GM21360 (cell line): ENCODE results near the gene RPA1.
A peak's percentile ranks its signal among the peaks of the same experiment; 100 is the strongest.
"Not testable (repeated sequence)": the region's sequence is repeated elsewhere in the genome, so short reads cannot be mapped to it uniquely, and the experiment has no call there.

Source experiments
- ATAC-seq: cut with Tn5 transposase; IDR thresholded peaks from one replicate; pipeline ENCODE4 v1.9.1; 2021; ENCODE audit warnings: mild to moderate bottlenecking, moderate library complexity; ENCODE audit not compliant: unreplicated experiment

Gene RPA1

DNA sequence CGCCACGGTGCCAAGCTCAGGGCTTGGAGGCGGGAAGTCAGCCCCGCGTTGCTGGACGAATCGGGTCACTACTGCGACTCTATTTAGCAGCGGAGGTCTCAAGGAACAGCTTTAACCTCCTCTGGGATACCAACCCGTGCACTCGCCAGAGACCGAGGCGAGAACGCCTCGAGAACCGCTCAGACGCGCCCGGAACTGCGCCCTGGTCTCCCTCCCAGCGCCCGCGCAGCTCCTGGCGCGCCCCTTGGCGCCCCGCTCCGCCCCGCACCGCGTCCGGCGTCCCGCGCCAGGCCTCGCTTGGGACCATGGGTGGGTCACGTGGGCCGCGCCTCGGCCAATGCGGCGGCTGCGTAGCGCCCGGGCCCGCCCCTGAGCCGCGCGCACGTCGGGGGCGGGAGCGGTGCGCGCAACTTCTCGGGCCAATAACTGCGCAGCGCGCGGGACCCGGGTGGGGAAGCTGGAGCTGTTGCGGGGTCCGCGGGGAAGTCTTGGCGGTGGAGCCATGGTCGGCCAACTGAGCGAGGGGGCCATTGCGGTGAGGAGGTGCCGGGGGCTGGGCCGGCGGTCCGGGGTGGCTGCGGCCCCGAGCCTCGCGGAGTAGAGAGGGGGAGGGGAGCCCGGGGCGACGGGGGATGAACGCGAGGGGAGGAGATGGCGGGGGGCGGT, at the start of gene RPA1, which contains the start of gene SMYD4:
Gene RPA1, plus strand, starts transcription at position 414 of the 666 bp plus-strand sequence. Its CDS starts 89 bp downstream, at position 503.
Gene SMYD4, minus strand, starts transcription at position 311 of the 666 bp plus-strand sequence. CDS start 1,908 bp downstream, outside the sequence.
- peak; percentile 82 for ATAC-seq

DNA sequence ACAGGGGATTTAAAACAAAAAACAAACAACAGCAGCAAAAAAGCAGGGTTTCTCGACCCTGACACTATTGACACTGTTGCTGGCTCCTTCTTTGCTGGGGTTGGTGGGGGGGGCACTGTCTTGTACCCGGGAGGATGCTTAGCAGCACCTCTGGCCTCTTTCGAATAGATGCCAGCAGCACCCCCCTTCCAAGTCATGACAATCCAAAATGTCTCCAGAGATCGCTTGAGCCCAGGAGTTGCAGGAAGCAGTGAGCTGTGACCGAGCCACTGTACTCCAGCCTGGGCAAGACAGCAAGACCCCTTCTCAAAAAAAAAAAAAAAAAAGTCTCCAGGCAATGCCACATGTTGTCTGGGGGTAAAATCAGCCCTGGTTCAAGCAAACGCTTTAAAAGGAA, 47.6 kb upstream of the RPA1 start:
- no peak for ATAC-seq

DNA sequence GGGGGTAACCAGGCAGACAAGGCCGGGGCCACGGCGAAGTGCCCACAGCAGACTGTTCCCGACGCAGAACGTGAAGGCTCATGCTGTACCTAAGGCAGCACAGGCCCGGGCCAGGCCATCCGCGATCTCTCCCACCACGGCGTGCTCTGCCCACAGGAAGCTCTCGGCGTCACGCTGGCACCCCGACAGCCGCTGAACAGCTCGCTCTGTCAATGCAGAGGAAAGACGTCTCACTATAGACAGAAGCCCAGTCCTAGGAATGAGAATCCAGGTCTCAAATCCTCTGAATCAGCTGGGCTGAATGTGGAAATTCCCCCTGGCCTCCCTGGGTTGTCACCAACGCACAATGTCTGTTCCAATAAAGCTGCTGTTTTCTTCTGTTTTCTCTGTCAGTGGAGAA, 46.5 kb upstream of the RPA1 start:
- ATAC-seq: no peak

DNA sequence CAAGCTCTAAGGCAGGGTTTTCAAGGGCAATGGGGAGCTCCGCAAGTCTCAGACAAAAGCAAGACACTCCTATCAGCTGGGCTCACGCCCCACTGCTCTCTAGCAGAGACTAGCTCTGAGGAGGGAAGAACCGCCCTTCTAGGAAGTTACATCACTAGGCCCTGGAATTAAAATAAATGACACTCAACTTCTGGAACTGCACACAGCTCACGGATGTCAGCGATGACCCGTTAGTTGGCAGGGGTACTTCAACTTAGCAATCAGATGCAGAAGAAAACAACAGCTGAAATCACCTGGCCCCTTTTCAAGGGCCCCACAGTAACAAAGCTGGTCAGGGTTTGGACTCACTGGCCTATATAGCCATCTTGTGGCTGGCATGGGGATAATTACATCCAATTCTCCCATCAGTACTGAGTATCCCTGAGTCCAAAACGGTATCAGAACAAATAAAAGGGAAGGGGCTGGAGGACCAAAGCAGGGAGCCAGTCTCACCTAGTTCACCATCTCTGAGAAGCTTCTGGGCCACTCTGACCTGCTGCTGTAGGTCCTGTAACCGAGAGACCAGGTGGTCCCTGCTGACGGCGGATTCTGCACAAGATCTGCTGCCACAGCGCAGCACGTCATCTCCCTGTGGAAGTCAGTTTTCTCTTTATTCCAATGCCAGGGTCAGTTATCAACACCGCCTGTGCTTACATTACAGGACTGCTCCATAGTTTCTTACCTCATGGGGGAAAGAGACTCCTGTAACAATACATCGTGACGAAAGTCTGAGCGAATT, 45.8 kb upstream of the RPA1 start:
- no peak for ATAC-seq

DNA sequence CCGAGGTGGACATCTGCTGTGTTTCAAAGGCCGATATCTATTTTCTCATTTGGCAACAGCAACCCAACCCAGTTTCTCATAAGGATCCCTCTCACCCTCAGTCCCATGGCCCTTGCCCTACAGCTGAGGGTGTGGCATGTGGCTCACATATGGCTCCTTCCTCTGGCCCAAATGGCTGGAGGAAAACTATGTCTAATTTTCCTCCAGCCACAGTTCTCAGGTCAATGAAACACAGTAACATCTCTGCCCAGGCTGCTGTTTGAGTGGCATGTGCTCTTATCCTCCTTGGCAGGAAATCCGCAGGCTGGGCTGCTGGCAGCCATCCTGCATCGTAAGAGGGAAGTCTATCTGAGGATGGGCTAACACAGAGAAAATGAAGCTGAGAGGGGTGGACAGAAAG, 43.9 kb upstream of the RPA1 start:
- no peak for ATAC-seq

DNA sequence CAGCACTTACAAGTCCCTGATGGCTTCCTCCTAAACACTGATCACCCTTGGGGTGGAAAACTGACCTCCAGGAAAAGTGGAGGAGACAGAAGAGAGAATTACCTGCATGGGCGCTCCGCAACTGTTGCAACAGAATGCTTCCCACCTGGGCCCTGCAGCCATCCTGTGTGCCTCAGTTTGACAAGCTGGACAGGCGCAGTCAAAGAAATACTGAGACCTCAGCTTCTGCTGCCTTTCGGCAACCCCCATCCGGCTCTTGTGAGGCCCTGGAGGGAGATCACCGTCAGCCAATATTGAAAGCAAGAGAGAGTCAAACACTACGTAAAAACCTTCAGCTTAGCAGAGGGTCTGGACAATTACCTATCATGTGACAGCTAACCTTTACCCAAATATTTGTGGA, 43.1 kb upstream of the RPA1 start:
- ATAC-seq: no peak

DNA sequence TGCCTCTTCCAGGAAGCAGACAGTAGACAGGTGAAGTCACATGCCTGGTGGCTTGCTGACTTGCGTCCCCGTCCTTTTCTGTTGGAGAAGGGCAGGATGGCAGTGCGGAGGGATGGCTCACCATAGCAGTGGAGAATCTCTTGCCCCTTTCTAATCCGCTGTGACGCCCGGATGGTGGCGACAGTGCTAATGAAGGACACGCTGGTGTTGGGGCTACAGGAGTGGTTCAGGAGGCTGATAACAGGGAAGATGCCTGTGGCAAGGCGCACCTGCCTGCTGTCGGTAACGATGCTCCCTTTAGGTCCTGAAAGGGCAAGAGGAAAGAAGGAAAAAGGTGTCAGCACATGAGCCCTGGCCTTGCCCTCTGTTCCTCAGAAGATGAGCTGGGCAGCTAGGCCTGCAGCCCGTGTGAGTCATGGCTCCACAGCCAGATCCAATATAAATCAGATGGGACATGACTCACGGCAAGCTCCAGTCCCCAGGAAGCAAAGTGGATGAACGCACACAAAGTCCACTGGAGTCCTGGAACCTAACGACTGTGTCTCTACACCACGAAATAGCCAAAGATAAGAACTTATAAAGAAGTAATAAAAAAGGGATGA, 42.4 kb upstream of the RPA1 start:
- ATAC-seq: no peak

DNA sequence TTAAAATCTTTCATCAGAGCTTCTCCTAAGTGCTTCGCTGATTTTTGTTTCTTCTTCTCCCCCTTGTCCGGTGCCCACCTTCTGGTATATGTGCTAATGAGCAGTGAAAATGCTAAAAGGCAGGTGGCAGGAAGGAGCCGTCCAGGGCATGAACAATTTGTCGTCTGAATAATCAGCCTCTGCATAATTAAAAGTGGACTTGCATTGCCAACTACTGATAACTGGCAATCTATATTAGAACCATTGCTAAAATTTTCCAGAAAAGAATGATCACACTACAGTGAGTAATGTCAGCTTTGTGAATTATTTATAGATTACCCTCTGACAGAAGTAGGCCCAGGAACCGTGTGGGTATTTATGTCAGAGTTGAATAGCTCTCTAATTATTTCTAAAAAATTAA, 39.9 kb upstream of the RPA1 start:
- ATAC-seq: no peak

DNA sequence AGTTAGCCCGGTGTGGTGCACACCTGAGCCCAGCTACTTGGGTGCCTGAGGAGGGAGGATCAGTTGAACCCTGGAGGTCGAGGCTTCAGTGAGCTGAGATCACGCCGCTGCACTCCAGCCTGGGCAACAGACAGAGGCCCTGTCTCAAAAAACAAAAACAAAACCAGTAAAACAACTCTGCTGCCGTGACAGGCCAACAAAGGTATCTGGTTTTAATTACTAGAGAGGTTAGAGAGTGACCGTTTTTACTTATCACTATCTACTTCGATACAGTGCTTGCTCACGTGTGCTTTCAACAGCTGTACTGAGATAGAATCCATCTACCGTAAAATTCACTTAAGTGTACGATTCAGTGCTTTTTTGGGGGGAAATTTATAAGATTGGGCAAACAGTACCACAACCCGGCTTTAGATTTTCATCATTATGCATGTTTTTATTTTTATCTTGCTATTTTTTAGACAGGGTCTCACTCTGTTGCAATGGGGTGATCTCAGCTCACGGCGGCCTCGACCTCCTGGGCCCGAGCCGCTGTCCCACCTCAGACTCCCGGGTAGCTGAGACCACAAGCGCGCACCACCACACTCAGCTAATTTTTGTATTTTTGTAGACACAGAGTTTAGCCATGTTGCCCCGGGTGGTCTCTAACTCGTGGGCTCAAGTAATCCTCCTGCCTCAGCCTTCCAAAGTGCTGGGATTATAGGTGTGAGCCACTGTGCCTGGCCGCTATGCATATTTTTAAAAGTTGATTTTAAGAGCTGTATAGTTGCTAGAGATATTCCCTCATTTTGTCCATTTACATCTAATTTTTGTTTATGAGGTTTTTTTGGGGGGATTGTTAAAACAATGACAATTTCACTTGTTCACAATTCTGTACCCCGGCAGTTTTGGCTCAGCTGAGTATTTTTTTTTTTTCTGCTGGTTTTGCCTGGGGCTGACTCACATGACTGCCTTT, 37.0 kb upstream of the RPA1 start:
- no peak for ATAC-seq

DNA sequence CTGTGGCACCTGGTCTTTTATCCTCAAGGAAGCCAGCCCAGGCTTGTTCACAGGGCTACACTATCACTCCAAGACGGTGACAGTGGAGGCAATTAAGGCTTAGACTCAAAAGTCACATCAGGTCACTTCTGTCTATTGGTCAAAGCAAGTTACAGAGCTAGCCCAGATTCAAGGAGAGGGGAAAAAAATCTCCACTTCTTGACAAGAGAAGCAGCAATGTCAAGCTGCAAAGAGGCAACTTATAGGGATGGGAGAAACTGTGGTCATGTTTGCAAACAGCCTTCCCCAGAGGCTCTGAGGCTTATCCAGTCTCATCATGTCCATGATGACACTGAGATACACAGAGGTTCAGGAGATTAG, 36.4 kb upstream of the RPA1 start:
- no peak for ATAC-seq

DNA sequence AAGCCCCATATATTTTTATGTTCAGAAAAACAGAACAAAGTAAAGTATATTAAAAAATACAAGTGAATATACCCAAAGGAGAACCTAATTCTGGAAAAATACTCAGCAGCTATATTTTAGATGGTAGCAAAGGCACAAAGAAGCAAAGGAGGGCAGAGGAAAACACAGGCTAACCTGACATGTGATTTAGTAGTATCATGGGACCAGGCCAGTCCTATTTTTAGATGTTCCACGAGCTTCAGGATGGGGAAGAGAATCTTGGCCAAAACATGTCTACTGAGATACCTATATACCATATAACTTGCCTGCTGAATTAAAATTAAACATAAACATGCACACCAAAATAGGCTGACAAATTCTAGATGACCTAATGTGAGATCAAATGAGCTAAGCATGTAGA, 33.0 kb upstream of the RPA1 start:
- no peak for ATAC-seq

DNA sequence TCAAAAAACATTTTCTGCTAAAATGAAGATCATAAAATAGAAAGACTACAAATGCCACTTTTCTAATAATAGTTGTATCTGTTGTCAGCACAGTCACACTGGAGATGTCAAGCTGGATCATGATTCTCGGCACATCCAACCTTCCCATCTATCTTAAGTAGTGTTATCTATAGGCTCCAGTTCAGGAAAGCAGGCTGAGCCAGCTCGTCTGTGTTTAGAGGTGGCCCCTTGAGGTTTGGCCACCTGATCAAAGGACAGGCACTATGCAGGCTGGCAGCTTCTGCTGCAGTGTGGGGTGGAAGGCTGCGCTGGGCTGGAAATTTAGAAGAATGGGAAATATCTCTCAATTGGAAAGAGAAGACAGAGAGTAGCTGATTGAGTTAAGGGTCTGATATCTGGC, 32.5 kb upstream of the RPA1 start:
- no peak for ATAC-seq

DNA sequence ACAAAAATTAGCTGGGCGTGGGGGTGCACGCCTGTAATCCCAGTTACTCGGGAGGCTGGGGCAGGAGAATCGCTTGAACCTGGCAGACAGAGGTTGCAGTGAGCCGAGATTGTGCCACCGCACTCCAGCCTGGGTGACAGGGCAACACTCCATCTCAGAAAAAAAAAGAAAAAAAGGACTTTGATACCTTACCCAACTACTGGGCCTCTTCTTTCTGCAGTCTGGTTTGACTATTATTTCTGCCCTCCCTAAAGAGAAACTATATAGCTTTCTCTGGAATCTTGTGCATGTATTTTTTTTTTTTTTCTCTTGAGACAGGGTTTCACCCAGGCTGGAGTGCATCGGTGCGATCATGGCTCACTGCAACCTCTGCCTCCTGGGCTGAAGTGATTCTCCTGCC, 32.0 kb upstream of the RPA1 start:
- ATAC-seq: not testable (repeated sequence)

DNA sequence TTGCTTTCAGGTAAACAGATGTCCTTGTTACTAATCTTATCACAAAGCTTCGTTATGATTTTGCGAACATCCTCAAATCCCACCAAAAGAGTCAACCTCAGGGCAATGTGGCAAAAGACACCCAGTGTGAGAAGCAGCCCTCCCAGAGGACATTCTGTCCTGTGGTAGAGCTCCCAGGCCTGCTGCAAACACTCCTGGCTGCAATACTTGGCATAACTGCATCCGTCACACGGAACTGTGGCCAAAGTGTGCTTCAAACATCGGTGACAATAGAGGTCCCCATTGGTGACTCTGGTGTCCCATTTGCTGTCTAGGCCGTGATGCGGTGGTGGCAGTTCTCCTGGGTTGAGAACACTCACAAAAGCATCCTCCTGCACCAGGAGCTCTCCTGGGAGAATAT, 29.6 kb upstream of the RPA1 start:
- ATAC-seq: no peak

DNA sequence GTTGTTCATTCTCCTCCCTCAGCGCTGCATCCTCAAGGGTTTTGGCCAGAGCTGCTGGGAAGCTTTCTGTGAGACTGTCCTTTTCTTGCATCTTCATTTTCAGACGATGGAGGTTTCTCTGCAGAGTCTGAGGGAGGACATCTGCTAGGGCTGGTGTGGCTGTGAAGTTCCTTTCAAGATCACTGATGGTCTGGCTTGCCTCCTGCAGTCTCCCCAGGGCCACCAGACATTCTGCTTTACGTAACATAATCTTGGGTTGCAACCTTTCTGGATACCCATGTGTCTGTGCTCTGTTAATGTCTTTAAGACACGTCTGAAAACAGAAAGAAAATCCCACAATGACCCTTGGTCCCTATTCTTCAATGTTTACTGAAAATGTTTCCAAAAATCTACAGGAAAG, 29.1 kb upstream of the RPA1 start:
- ATAC-seq: no peak

DNA sequence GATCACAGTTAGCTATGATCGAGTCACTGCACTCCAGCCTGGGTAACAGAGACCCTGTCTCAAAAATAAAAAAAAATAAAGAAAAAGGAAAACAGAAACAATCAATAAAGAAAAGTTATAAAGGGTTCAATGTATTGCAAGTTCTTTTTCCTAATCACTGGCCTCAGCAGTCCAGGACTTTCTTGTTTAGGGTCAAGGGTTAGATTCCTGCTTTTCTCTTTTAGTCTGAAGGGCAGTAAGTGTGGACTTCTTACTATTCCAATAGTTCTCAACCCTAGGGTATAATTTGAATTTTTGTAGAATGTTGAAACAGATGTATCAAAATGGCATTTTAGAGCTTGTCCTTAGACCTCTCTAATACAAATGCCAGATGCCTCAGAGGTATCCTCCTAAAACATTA, 27.4 kb upstream of the RPA1 start:
- no peak for ATAC-seq

DNA sequence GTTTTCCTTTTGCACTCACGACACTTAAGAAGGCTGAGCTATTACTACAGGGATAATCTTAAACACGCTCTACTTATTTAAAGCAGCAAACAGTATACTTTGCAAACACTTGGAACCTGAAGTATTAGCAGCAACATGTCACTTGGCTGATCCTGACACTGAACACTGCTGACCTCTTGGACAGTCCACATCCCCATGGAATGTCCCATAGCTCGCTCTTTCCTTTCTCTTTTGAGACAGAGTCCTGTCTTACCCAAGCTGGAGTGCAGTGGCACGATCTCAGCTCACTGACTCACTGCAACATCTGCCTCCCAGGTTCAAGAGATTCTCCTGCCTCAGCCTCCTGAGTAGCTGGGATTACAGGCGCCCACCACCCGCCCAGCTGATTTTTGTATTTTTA, 26.5 kb upstream of the RPA1 start:
- no peak for ATAC-seq

DNA sequence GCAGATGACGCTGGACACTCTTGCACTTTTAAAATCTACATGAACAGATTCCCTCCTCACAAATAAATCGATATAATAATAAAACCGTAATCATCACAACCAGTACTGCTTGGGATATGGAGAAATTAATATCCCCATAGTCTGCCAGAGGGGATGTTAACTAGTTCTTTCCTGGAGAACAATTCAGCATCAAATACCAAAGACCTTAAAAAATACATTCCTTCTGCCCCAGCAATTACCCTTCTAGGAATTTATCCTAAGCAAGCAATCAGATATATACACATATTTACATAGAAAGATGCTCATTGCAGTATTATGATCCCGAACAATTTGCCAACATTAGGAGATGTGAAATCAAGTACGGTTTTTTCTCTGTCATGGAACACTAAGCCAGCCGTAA, 21.9 kb upstream of the RPA1 start:
- ATAC-seq: no peak

DNA sequence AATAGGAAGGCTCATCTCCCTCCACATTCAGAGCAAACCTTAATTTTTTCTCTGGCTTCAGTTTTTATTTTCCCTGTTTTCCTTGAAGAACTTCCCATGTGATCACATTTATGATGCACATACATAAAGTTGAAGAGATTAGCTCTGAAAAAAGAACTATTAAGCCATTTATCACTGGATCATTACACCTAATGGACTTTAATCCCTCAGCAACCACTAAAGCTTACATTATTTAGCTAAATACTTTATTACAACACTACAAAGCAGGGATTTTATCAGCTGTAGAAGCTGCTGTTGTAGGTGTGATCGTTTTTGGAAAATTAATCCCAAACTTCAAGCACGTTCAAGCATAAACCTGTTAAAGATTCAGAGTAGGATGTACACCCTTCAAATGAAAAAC, 21.2 kb upstream of the RPA1 start:
- no peak for ATAC-seq

DNA sequence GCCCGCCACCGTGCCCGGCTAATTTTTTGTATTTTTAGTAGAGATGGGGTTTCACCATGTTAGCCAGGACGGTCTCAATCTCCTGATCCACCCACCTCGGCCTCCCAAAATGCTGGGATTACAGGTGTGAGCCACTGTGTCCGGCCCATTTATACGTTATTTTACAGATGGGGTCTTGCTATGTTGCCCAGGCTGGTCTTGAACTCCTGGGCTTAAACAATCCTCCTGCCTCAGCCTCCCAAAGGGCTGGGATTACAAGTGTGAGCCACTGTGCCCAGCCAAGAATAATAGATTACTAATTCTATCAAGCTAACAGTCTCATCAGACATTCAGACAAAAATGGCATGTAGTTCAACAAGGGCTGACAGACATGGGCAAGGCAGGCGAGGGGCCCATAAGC, 20.0 kb upstream of the RPA1 start:
- not testable (repeated sequence) for ATAC-seq

DNA sequence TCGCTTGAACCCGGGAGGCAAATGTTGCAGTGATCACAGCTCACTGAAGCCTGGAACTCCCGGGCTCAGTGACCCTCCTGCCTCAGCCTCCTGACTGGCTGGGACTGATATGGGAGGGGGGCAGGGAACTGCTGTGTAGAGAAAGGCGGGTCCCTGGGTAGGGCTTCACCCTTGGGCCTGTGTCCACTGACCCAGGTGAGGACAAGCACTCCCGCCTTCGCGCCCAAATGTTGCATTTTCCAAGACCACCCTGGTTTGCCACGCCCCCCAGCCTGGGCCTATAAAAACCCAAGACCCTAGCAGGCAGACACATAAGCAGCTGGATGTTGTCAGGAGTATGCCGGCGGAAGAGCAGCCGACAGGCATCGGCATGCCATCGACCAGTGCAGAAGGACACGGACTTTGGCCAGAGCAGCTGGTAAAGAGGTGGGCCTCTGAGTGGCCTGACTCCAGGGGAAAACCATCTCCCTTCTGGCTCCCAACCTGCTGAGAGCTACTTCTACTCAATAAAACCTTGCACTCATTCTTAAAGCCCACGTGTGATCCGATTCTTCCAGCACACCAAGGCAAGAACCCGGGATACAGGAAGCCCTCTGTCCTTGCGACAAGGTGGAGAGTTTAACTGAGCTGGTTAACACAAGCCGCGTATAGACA, 19.2 kb upstream of the RPA1 start:
- no peak for ATAC-seq
